WTC11 (cell line): Measurements from ENCODE around the gene GSK3B. TPM values are rescaled to one million over a fixed set of nuclear protein-coding genes. Genes with fewer than 3 reads are reported as not detected.

Experiments
- ATAC-seq: fragments of 200-7000 bp; cut with Tn5 transposase; 2 replicates; pipeline ENCODE4 v1.10.0; 2021; ENCODE audit warnings: mild to moderate bottlenecking, moderate library complexity
- CTCF ChIA-PET: fragments of 300-600 bp; sonication (Branson Sonifier 250); formaldehyde crosslinking; loops from one replicate; lab custom pipeline; 2021; ENCODE audit warnings: antibody characterized with exemption; lab: Charles Lee
- POLR2A ChIA-PET: fragments of 350-600 bp; sonication (Branson Sonifier 250); formaldehyde crosslinking; loops from one replicate; lab custom pipeline; 2021; ENCODE audit warnings: antibody characterized with exemption; lab: Charles Lee
- DNase-seq: peaks from one replicate; pipeline ENCODE4 v3.0.0; 2021; ENCODE audit warnings: low spot score
- H3K27ac Mint-ChIP-seq: 2 replicates; pipeline ENCODE4 v1.8.0; 2021; ENCODE audit warnings: mixed read lengths
- H3K27me3 Mint-ChIP-seq: 2 replicates; pipeline ENCODE4 v1.8.0; 2021; ENCODE audit warnings: low read depth, mild to moderate bottlenecking, moderate library complexity, mixed read lengths
- H3K36me3 Mint-ChIP-seq: 2 replicates; pipeline ENCODE4 v1.8.0; 2021; ENCODE audit warnings: mixed read lengths
- H3K4me1 Mint-ChIP-seq: 2 replicates; pipeline ENCODE4 v1.8.0; 2022; ENCODE audit warnings: mixed read lengths
- H3K4me3 Mint-ChIP-seq: 2 replicates; pipeline ENCODE4 v1.8.0; 2021; ENCODE audit warnings: mild to moderate bottlenecking, moderate library complexity, mixed read lengths
- H3K9me3 Mint-ChIP-seq: 2 replicates; pipeline ENCODE4 v1.8.0; 2021; ENCODE audit warnings: mixed read lengths
- E2F5 ChIP-seq: sonication (generic); formaldehyde crosslinking; IDR thresholded peaks from 2 replicates; pipeline ENCODE4 v1.8.1; 2022; ENCODE audit warnings: mild to moderate bottlenecking, moderate library complexity, missing genetic modification reagents
- EMX1 ChIP-seq: fragments of 250-450 bp; sonication (Bioruptor Pico); IDR thresholded peaks from 2 replicates; pipeline ENCODE4 v1.8.0; 2021; ENCODE audit warnings: mild to moderate bottlenecking
- GTF2I ChIP-seq: fragments of 250-450 bp; sonication (Bioruptor Pico); conservative IDR thresholded peaks from 2 replicates; pipeline ENCODE4 v1.4.0; 2021; ENCODE audit warnings: mild to moderate bottlenecking
- NFYB ChIP-seq: sonication (generic); formaldehyde crosslinking; conservative IDR thresholded peaks from 2 replicates; pipeline ENCODE4 v1.8.0; 2022; ENCODE audit warnings: low read depth, missing genetic modification reagents
- RORB ChIP-seq: fragments of 250-450 bp; sonication (Bioruptor Pico); IDR thresholded peaks from 2 replicates; pipeline ENCODE4 v1.9.0; 2021; ENCODE audit warnings: mild to moderate bottlenecking
- SP1 ChIP-seq: sonication (generic); formaldehyde crosslinking; conservative IDR thresholded peaks from 2 replicates; pipeline ENCODE4 v1.8.1; 2022; ENCODE audit warnings: missing genetic modification reagents
- TEAD4 ChIP-seq: sonication (generic); formaldehyde crosslinking; IDR thresholded peaks from 2 replicates; pipeline ENCODE4 v1.8.0; 2022; ENCODE audit warnings: mild to moderate bottlenecking, missing genetic modification reagents
- TP53 ChIP-seq: sonication (generic); formaldehyde crosslinking; IDR thresholded peaks from 2 replicates; pipeline ENCODE4 v1.8.1; 2023; ENCODE audit warnings: mild to moderate bottlenecking, missing genetic modification reagents
- ZNF121 ChIP-seq: sonication (generic); formaldehyde crosslinking; IDR thresholded peaks from 2 replicates; pipeline ENCODE4 v1.8.0; 2023; ENCODE audit warnings: missing genetic modification reagents
- ZNF138 ChIP-seq: sonication (generic); formaldehyde crosslinking; conservative IDR thresholded peaks from 2 replicates; pipeline ENCODE4 v1.8.1; 2022; ENCODE audit warnings: mild to moderate bottlenecking, moderate library complexity, missing genetic modification reagents
- ZNF425 ChIP-seq: fragments of 250-450 bp; sonication (Bioruptor Pico); conservative IDR thresholded peaks from 2 replicates; pipeline ENCODE4 v1.9.0; 2021; ENCODE audit warnings: mild to moderate bottlenecking
- total RNA-seq: library from RNA; stranded (reverse); gene quantifications from 3 replicates; pipeline ENCODE4 v1.2.3, GENCODE V29; 2021
- TF ChIP-seq, protein P1 (sequence below): sonication (generic); formaldehyde crosslinking; conservative IDR thresholded peaks from 2 replicates; pipeline ENCODE4 v1.8.1; 2023; ENCODE audit warnings: mild to moderate bottlenecking, low read depth, missing genetic modification reagents, moderate library complexity
- TF ChIP-seq, protein P2 (sequence below): sonication (generic); formaldehyde crosslinking; IDR thresholded peaks from 2 replicates; pipeline ENCODE4 v1.8.0; 2023; ENCODE audit warnings: missing genetic modification reagents, mild to moderate bottlenecking, borderline replicate concordance
- TF ChIP-seq, protein P3 (sequence below): fragments of 250-450 bp; sonication (Bioruptor Pico); IDR thresholded peaks from 2 replicates; pipeline ENCODE4 v1.9.0; 2021; ENCODE audit warnings: moderate library complexity, mild to moderate bottlenecking, inconsistent platforms, borderline replicate concordance
- TF ChIP-seq, protein P4 (sequence below): sonication (generic); formaldehyde crosslinking; IDR thresholded peaks from 2 replicates; pipeline ENCODE4 v1.8.1; 2023; ENCODE audit warnings: mild to moderate bottlenecking, missing genetic modification reagents

GSK3B gene
- total RNA-seq, 1 experiment from 2014 or later: 48.9 TPM

GRCh38 chr3:119872773-119873172 lies 221.5 kb downstream of the GSK3B start:
- Mint-ChIP-seq H3K4me1 (peaks cover 18% of the 10 kb centered on the region), H3K27me3 (no peaks in the 10 kb centered on the region), H3K9me3 (no peaks in the 10 kb centered on the region)
- CTCF ChIA-PET: no interaction called here
- no peak for DNase-seq
- ATAC-seq: no peak
- TF ChIP-seq SP1 (no peak), TEAD4 (no peak), ZNF121 (no peak), TP53 (no peak), NFYB (CRISPR knock-in tag) (no peak), ZNF138 (no peak), ZNF425 (CRISPR knock-in tag) (no peak), RORB (no peak), E2F5 (CRISPR knock-in tag) (no peak), GTF2I (CRISPR knock-in tag) (no peak), EMX1 (CRISPR knock-in tag) (no peak)
- TF ChIP-seq, protein P1, sequence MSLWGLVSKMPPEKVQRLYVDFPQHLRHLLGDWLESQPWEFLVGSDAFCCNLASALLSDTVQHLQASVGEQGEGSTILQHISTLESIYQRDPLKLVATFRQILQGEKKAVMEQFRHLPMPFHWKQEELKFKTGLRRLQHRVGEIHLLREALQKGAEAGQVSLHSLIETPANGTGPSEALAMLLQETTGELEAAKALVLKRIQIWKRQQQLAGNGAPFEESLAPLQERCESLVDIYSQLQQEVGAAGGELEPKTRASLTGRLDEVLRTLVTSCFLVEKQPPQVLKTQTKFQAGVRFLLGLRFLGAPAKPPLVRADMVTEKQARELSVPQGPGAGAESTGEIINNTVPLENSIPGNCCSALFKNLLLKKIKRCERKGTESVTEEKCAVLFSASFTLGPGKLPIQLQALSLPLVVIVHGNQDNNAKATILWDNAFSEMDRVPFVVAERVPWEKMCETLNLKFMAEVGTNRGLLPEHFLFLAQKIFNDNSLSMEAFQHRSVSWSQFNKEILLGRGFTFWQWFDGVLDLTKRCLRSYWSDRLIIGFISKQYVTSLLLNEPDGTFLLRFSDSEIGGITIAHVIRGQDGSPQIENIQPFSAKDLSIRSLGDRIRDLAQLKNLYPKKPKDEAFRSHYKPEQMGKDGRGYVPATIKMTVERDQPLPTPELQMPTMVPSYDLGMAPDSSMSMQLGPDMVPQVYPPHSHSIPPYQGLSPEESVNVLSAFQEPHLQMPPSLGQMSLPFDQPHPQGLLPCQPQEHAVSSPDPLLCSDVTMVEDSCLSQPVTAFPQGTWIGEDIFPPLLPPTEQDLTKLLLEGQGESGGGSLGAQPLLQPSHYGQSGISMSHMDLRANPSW: no peak
- TF ChIP-seq, protein P2, sequence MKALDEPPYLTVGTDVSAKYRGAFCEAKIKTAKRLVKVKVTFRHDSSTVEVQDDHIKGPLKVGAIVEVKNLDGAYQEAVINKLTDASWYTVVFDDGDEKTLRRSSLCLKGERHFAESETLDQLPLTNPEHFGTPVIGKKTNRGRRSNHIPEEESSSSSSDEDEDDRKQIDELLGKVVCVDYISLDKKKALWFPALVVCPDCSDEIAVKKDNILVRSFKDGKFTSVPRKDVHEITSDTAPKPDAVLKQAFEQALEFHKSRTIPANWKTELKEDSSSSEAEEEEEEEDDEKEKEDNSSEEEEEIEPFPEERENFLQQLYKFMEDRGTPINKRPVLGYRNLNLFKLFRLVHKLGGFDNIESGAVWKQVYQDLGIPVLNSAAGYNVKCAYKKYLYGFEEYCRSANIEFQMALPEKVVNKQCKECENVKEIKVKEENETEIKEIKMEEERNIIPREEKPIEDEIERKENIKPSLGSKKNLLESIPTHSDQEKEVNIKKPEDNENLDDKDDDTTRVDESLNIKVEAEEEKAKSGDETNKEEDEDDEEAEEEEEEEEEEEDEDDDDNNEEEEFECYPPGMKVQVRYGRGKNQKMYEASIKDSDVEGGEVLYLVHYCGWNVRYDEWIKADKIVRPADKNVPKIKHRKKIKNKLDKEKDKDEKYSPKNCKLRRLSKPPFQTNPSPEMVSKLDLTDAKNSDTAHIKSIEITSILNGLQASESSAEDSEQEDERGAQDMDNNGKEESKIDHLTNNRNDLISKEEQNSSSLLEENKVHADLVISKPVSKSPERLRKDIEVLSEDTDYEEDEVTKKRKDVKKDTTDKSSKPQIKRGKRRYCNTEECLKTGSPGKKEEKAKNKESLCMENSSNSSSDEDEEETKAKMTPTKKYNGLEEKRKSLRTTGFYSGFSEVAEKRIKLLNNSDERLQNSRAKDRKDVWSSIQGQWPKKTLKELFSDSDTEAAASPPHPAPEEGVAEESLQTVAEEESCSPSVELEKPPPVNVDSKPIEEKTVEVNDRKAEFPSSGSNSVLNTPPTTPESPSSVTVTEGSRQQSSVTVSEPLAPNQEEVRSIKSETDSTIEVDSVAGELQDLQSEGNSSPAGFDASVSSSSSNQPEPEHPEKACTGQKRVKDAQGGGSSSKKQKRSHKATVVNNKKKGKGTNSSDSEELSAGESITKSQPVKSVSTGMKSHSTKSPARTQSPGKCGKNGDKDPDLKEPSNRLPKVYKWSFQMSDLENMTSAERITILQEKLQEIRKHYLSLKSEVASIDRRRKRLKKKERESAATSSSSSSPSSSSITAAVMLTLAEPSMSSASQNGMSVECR (CRISPR knock-in tag): no peak
- TF ChIP-seq, protein P3, sequence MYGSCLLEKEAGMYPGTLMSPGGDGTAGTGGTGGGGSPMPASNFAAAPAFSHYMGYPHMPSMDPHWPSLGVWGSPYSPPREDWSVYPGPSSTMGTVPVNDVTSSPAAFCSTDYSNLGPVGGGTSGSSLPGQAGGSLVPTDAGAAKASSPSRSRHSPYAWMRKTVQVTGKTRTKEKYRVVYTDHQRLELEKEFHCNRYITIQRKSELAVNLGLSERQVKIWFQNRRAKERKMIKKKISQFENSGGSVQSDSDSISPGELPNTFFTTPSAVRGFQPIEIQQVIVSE (CRISPR knock-in tag): no peak
- TF ChIP-seq, protein P4, sequence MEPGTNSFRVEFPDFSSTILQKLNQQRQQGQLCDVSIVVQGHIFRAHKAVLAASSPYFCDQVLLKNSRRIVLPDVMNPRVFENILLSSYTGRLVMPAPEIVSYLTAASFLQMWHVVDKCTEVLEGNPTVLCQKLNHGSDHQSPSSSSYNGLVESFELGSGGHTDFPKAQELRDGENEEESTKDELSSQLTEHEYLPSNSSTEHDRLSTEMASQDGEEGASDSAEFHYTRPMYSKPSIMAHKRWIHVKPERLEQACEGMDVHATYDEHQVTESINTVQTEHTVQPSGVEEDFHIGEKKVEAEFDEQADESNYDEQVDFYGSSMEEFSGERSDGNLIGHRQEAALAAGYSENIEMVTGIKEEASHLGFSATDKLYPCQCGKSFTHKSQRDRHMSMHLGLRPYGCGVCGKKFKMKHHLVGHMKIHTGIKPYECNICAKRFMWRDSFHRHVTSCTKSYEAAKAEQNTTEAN: no peak
- TF ChIP-seq, all 79 proteins: peak for 0
- H3K36me3 Mint-ChIP-seq: no peaks in the 10 kb centered on the region
- POLR2A ChIA-PET: no interaction called here
- H3K4me3 Mint-ChIP-seq: no peak overlapping the region
- no peak overlapping the region; the same call in 1 of the 2 replicates for H3K27ac Mint-ChIP-seq
